H1 (cell line): ENCODE measurements around the gene SHROOM3. TPM values are rescaled to one million over a fixed set of nuclear protein-coding genes. Genes with fewer than 3 reads are reported as not detected.

Experiments
- CTCF ChIA-PET: fragments of 300-600 bp; sonication (Branson Sonifier 250); formaldehyde crosslinking; loops from one replicate; lab custom pipeline; 2021; ENCODE audit not compliant: partially characterized antibody; lab: Charles Lee
- POLR2A ChIA-PET: fragments of 300-600 bp; sonication (Branson Sonifier 250); formaldehyde crosslinking; loops from one replicate; lab custom pipeline; 2021; ENCODE audit warnings: inconsistent platforms; ENCODE audit not compliant: partially characterized antibody; lab: Charles Lee
- DNase-seq, 2 experiments: peaks; one replicate each; pipeline versions ENCODE4 v3.0.0 to v3.0.0-alpha.2; 2010 to 2022; ENCODE audit warnings: low spot score in 2 of 2, low read depth in 1 of 2, mixed read lengths in 1 of 2
- FAIRE-seq: peaks from 2 replicates; lab custom pipeline; 2011; peaks lifted over from hg19 to GRCh38; lab: Jason Lieb, UNC
- H2AFZ ChIP-seq: 2 replicates; pipeline ENCODE4 v1.8.1; 2012; ENCODE audit warnings: low read length, inconsistent platforms
- H2AK5ac ChIP-seq: 2 replicates; pipeline ENCODE4 v1.6.1; 2013; ENCODE audit warnings: low read depth, low read length
- H2BK120ac ChIP-seq: replicated peaks from 2 replicates; pipeline ENCODE3; 2013; ENCODE audit warnings: low read depth, low read length, inconsistent platforms
- H2BK12ac ChIP-seq: 2 replicates; pipeline ENCODE4 v1.6.1; 2013; ENCODE audit warnings: low read depth, low read length
- H2BK15ac ChIP-seq: 2 replicates; pipeline ENCODE4 v1.6.1; 2013; ENCODE audit warnings: low read length
- H2BK20ac ChIP-seq: 2 replicates; pipeline ENCODE4 v1.6.1; 2013; ENCODE audit warnings: low read length
- H2BK5ac ChIP-seq: 2 replicates; pipeline ENCODE4 v1.6.1; 2013; ENCODE audit warnings: low read depth, low read length
- H3K14ac ChIP-seq: 2 replicates; pipeline ENCODE4 v1.6.1; 2013; ENCODE audit warnings: inconsistent platforms; ENCODE audit not compliant: insufficient read length
- H3K18ac ChIP-seq: 2 replicates; pipeline ENCODE4 v1.6.1; 2013; ENCODE audit warnings: low read length; ENCODE audit errors: extremely low read depth
- H3K23ac ChIP-seq: 2 replicates; pipeline ENCODE4 v1.6.1; 2013; ENCODE audit warnings: inconsistent platforms; ENCODE audit not compliant: insufficient read length
- H3K23me2 ChIP-seq: 2 replicates; pipeline ENCODE4 v1.6.1; 2013; ENCODE audit warnings: low read depth, low read length
- H3K27ac ChIP-seq: 2 replicates; pipeline ENCODE4 v1.6.1; 2011; ENCODE audit warnings: low read depth, low read length, inconsistent platforms
- H3K27me3 ChIP-seq, 4 experiments: replicated peaks in 1 of 4; 1 replicate in 1 of 4; 2 replicates in 3 of 4; pipeline versions ENCODE4 v1.6.1 to v1.8.1; 2011 to 2013; ENCODE audit warnings: low read length in 3 of 4, mild to moderate bottlenecking in 3 of 4, inconsistent platforms in 2 of 4, mixed read lengths in 2 of 4, moderate library complexity in 1 of 4; ENCODE audit not compliant: control insufficient read depth in 3 of 4, insufficient read depth in 3 of 4; ENCODE audit errors: extremely low read depth in 1 of 4
- H3K36me3 ChIP-seq, 4 experiments: 2 replicates each; pipeline versions ENCODE4 v1.6.1 to v1.8.1; 2011 to 2013; ENCODE audit warnings: mild to moderate bottlenecking in 4 of 4, low read length in 3 of 4, moderate library complexity in 2 of 4, control low read depth in 1 of 4, inconsistent platforms in 1 of 4; ENCODE audit not compliant: insufficient read depth in 4 of 4, control insufficient read depth in 2 of 4
- H3K4ac ChIP-seq: replicated peaks from 2 replicates; pipeline ENCODE3; 2013; ENCODE audit warnings: low read length, low read depth, mixed read lengths, inconsistent platforms; ENCODE audit not compliant: insufficient read length
- H3K4me1 ChIP-seq, 4 experiments: replicated peaks in 1 of 4; 1 replicate in 1 of 4; 2 replicates in 3 of 4; pipeline versions ENCODE4 v1.6.1 to v1.8.1; 2011 to 2013; ENCODE audit warnings: low read length in 3 of 4, inconsistent platforms in 2 of 4, mixed read lengths in 1 of 4; ENCODE audit not compliant: insufficient read depth in 4 of 4, control insufficient read depth in 3 of 4
- H3K4me2 ChIP-seq, 2 experiments: 2 replicates each; pipeline versions ENCODE4 v1.6.1 to v1.8.1; 2011 to 2013; ENCODE audit warnings: low read depth in 2 of 2, low read length in 2 of 2, control low read depth in 1 of 2, inconsistent platforms in 1 of 2, mild to moderate bottlenecking in 1 of 2; ENCODE audit not compliant: insufficient read depth in 1 of 2
- H3K4me3 ChIP-seq, 4 experiments: fragments of 200-600, 300-600 bp in 1 of 4; sonication (generic), shearing (Covaris generic), sonication (Bioruptor Twin) in 1 of 4; 2 replicates each; pipeline versions ENCODE4 v1.5.1 to v1.8.1; 2011 to 2016; ENCODE audit warnings: low read length in 4 of 4, low read depth in 3 of 4, control low read depth in 2 of 4, inconsistent platforms in 2 of 4, mild to moderate bottlenecking in 2 of 4, mixed read lengths in 1 of 4, moderate library complexity in 1 of 4; ENCODE audit not compliant: insufficient read depth in 2 of 4; ENCODE audit errors: extremely low read depth in 1 of 4
- H3K56ac ChIP-seq: replicated peaks from 2 replicates; pipeline ENCODE3; 2013; ENCODE audit warnings: low read depth, mild to moderate bottlenecking, mixed read lengths, low read length, inconsistent platforms; ENCODE audit not compliant: insufficient read length
- H3K79me1 ChIP-seq: 2 replicates; pipeline ENCODE4 v1.6.1; 2013; ENCODE audit warnings: low read depth, low read length, control low read depth
- H3K79me2 ChIP-seq, 2 experiments: 2 replicates each; pipeline versions ENCODE4 v1.6.1 to v1.8.1; 2012 to 2013; ENCODE audit warnings: low read length in 2 of 2, mild to moderate bottlenecking in 2 of 2, inconsistent platforms in 1 of 2; ENCODE audit not compliant: insufficient read depth in 2 of 2, control insufficient read depth in 1 of 2
- H3K9ac ChIP-seq, 4 experiments: replicated peaks in 1 of 4; 1 replicate in 1 of 4; 2 replicates in 3 of 4; pipeline versions ENCODE4 v1.6.1 to v1.8.1; 2011 to 2013; ENCODE audit warnings: low read depth in 3 of 4, low read length in 3 of 4, control low read depth in 2 of 4, mild to moderate bottlenecking in 2 of 4, moderate library complexity in 2 of 4, inconsistent platforms in 1 of 4; ENCODE audit errors: extremely low read depth in 1 of 4
- H3K9me3 ChIP-seq, 2 experiments: 2 replicates each; pipeline versions ENCODE4 v1.6.1 to v1.8.1; 2012 to 2013; ENCODE audit warnings: mild to moderate bottlenecking in 2 of 2, moderate library complexity in 2 of 2, control low read depth in 1 of 2, inconsistent platforms in 1 of 2, low read depth in 1 of 2, low read length in 1 of 2, mixed read lengths in 1 of 2; ENCODE audit not compliant: insufficient read depth in 2 of 2
- H4K20me1 ChIP-seq, 2 experiments: replicated peaks in 1 of 2; 2 replicates each; pipeline versions ENCODE3 to v1.8.1; 2011 to 2013; ENCODE audit warnings: inconsistent platforms in 2 of 2, low read length in 2 of 2, mild to moderate bottlenecking in 1 of 2; ENCODE audit not compliant: insufficient read depth in 2 of 2, control insufficient read depth in 1 of 2
- H4K5ac ChIP-seq: 2 replicates; pipeline ENCODE4 v1.6.1; 2013; ENCODE audit warnings: low read length, low read depth, mixed read lengths, inconsistent platforms; ENCODE audit not compliant: insufficient read length
- H4K8ac ChIP-seq: 2 replicates; pipeline ENCODE4 v1.8.0; 2013; ENCODE audit warnings: mild to moderate bottlenecking, moderate library complexity, low read length, inconsistent platforms; ENCODE audit not compliant: insufficient read depth; ENCODE audit errors: extremely low read depth
- H4K91ac ChIP-seq: replicated peaks from 2 replicates; pipeline ENCODE3; 2013; ENCODE audit warnings: low read length, mixed read lengths, inconsistent platforms; ENCODE audit not compliant: insufficient read length
- CHD1 ChIP-seq: IDR thresholded peaks from 2 replicates; pipeline ENCODE4 v1.6.1; 2012; ENCODE audit warnings: low read depth, low read length, improper control_type of control experiment
- CREB1 ChIP-seq: IDR thresholded peaks from 2 replicates; pipeline ENCODE4 v1.6.1; 2012; ENCODE audit warnings: inconsistent platforms
- JUN ChIP-seq: IDR thresholded peaks from 2 replicates; pipeline ENCODE4 v1.6.1; 2011; ENCODE audit warnings: low read depth, mild to moderate bottlenecking, improper control_type of control experiment, low read length
- PHF8 ChIP-seq: fragments of 200-600 bp; sonication (generic); conservative IDR thresholded peaks from 2 replicates; pipeline ENCODE4 v1.7.1; 2012; ENCODE audit warnings: low read depth, mild to moderate bottlenecking, inconsistent platforms, low read length, moderate library complexity
- RBBP5 ChIP-seq: IDR thresholded peaks from 2 replicates; pipeline ENCODE4 v1.7.1; 2012; ENCODE audit warnings: low read depth, mild to moderate bottlenecking, inconsistent platforms, low read length, moderate library complexity, borderline replicate concordance
- YY1 ChIP-seq: IDR thresholded peaks from 2 replicates; pipeline ENCODE4 v1.6.1; 2011; ENCODE audit warnings: low read depth, mild to moderate bottlenecking, low read length
- WGBS, 2 experiments: shearing (Covaris generic) in 1 of 2; methylation state at CpG; one replicate each; pipeline versions ENCODE4 v1.1.6 to v1.1.7; 2013 to 2015; ENCODE audit warnings: low lambda C conversion rate in 2 of 2, mixed read lengths in 2 of 2, inconsistent platforms in 1 of 2, low coverage in 1 of 2, missing lambda C conversion rate in 1 of 2; ENCODE audit not compliant: insufficient replicate concordance in 2 of 2, insufficient coverage in 1 of 2, insufficient read length in 1 of 2; ENCODE audit errors: extremely low coverage in 1 of 2, missing lambda C conversion rate in 1 of 2; 5-methylcytosine and 5-hydroxymethylcytosine counted together
- polyA plus RNA-seq, 7 experiments: library from polyadenylated mRNA; depleted of rRNA in 3 of 7; stranded (reverse) in 5 of 7; unstranded in 2 of 7; fragments of >200 nt in 5 of 7; fragments of 200-250 nt in 2 of 7; gene quantifications; 1 replicate in 5 of 7; 2 replicates in 1 of 7; 4 replicates in 1 of 7; pipeline versions ENCODE4 v1.2.1 to v1.2.3, GENCODE V29; 2011 to 2013; ENCODE audit warnings: missing spikeins in 2 of 7, mixed read lengths in 2 of 7
- total RNA-seq: library from RNA; stranded (reverse); fragmentation: NEBNext Ultra II Directional; extraction: Animal tissue kit (Norgen Biotek cat#: 25700); gene quantifications from 2 replicates; pipeline ENCODE4 v1.2.1, GENCODE V29; 2021

The SHROOM3 gene
- total and polyA plus RNA-seq, 2 of the 8 experiments (the other 6 are each of a cell fraction or from before 2014, with no cell fraction given): 15.8 to 34.0 TPM

GRCh38 chr4:76578002-76578560, 143.1 kb downstream of the SHROOM3 start:
- H4K91ac ChIP-seq: no peak overlapping the region
- H3K14ac ChIP-seq: no peak overlapping the region
- no peak overlapping the region for H3K4me2 ChIP-seq
- DNase-seq: no peak
- no peaks in the 10 kb centered on the region for H3K79me2 ChIP-seq
- H3K9ac ChIP-seq: no peak overlapping the region
- no peaks in the 10 kb centered on the region for H4K20me1 ChIP-seq
- no peak overlapping the region for H3K56ac ChIP-seq
- H2AFZ ChIP-seq: no peak overlapping the region
- H3K4ac ChIP-seq: no peak overlapping the region
- no peak overlapping the region for H3K27ac ChIP-seq
- H2BK5ac ChIP-seq: no peak overlapping the region
- CTCF ChIA-PET: interaction anchor here (0.5 to 1.1 kb wide), 4 partner anchors 15 to 519 kb away, joined by 3 to 4 read pairs (median 3); no protein-coding TSS in a partner anchor
- TF ChIP-seq RBBP5 (no peak), CREB1 (no peak), YY1 (no peak), PHF8 (no peak), JUN (no peak), CHD1 (no peak)
- no peaks in the 10 kb centered on the region for H3K23me2 ChIP-seq
- no peak overlapping the region for H2BK20ac ChIP-seq
- H4K8ac ChIP-seq: no peak overlapping the region
- H3K36me3 ChIP-seq: no peaks in the 10 kb centered on the region
- no peak overlapping the region for H2BK12ac ChIP-seq
- H3K23ac ChIP-seq: no peak overlapping the region
- H2AK5ac ChIP-seq: no peak overlapping the region
- H3K79me1 ChIP-seq: no peaks in the 10 kb centered on the region
- H3K18ac ChIP-seq: no peak overlapping the region
- no peak overlapping the region for H2BK15ac ChIP-seq
- no peak overlapping the region for H2BK120ac ChIP-seq
- H3K4me1 ChIP-seq: peaks cover 0 to 5% (median 0%) of the 10 kb centered on the region in 4 experiments; a peak in 2 of 7 replicates
- no peak for FAIRE-seq
- POLR2A ChIA-PET: interaction anchor here (0.7 to 1.9 kb wide), 4 partner anchors 12 to 207 kb away, joined by 3 to 5 read pairs (median 4); no protein-coding TSS in a partner anchor
- H3K9me3 ChIP-seq: no peaks in the 10 kb centered on the region
- no peaks in the 10 kb centered on the region for H3K27me3 ChIP-seq
- H4K5ac ChIP-seq: no peak overlapping the region
- WGBS, 2 experiments: 85% methylated on average over 2 of the region's 2 CpGs; no CpG with 5 or more reads in 1 of the 2 experiments
- no peak overlapping the region for H3K4me3 ChIP-seq
